Measurements from ENCODE around the gene CNOT11. TPM values are rescaled to one million over a fixed set of nuclear protein-coding genes. Genes with fewer than 3 reads are reported as not detected.
A peak's percentile ranks its signal among the peaks of the same experiment; 100 is the strongest.

The CNOT11 gene
- total and polyA plus RNA-seq, 2 of the 8 experiments (the other 6 are each of a cell fraction or from before 2014, with no cell fraction given) = 41.5 to 54.6 TPM

GRCh38 chr2:101306410-101306809, 53.7 kb downstream of the CNOT11 start:
- Histone ChIP-seq H4K20me1 (replicated peaks in 1 of 2; ENCODE audit: control insufficient read depth in 1 of 2, insufficient read depth in 2 of 2, low read length in 2 of 2) (peaks cover 18% of the 10 kb centered on the region in 2 experiments), H2BK12ac (ENCODE audit: low read depth, low read length) (no peak overlapping the region), H3K18ac (ENCODE audit: extremely low read depth, low read length) (no peak overlapping the region), H3K23me2 (ENCODE audit: low read depth, low read length) (peaks cover 12% of the 10 kb centered on the region; the same call in 1 of the 2 replicates), H2BK15ac (ENCODE audit: low read length) (no peak overlapping the region), H3K4me2 (ENCODE audit: insufficient read depth in 1 of 2, low read depth in 2 of 2, low read length in 2 of 2) (peak overlapping the region; percentile 81 to 98; a peak in 3 of 4 replicates), H3K27me3 (replicated peaks in 1 of 4; ENCODE audit: control insufficient read depth in 3 of 4, extremely low read depth in 1 of 4, insufficient read depth in 3 of 4, low read length in 3 of 4) (peaks cover 0 to 9% (median 0%) of the 10 kb centered on the region in 4 experiments; a peak in 3 of 7 replicates), H3K4me1 (replicated peaks in 1 of 4; ENCODE audit: control insufficient read depth in 3 of 4, insufficient read depth in 4 of 4, low read length in 3 of 4) (peaks cover 3 to 14% (median 5%) of the 10 kb centered on the region in 4 experiments), H3K14ac (ENCODE audit: insufficient read length) (no peak overlapping the region), H3K4ac (replicated peaks; ENCODE audit: insufficient read length, low read depth, low read length) (no peak overlapping the region), H3K79me1 (ENCODE audit: low read depth, low read length) (peaks cover 6% of the 10 kb centered on the region), H4K8ac (ENCODE audit: extremely low read depth, insufficient read depth, low read length) (no peak overlapping the region), H2BK5ac (ENCODE audit: low read depth, low read length) (no peak overlapping the region), H3K4me3 (ENCODE audit: extremely low read depth in 1 of 4, insufficient read depth in 2 of 4, low read depth in 3 of 4, low read length in 4 of 4) (peak overlapping the region in 2 of 4 experiments; percentile 69 to 80; a peak in 3 of 8 replicates), H3K9ac (replicated peaks in 1 of 4; ENCODE audit: extremely low read depth in 1 of 4, low read depth in 3 of 4, low read length in 3 of 4) (no peak overlapping the region), H2AK5ac (ENCODE audit: low read depth, low read length) (no peak overlapping the region), H2AFZ (ENCODE audit: low read length) (no peak overlapping the region), H3K9me3 (ENCODE audit: insufficient read depth in 2 of 2, low read depth in 1 of 2, low read length in 1 of 2) (no peaks in the 10 kb centered on the region), H2BK20ac (ENCODE audit: low read length) (no peak overlapping the region), H3K56ac (replicated peaks; ENCODE audit: insufficient read length, low read depth, low read length) (no peak overlapping the region), H4K91ac (replicated peaks; ENCODE audit: insufficient read length, low read length) (no peak overlapping the region), H3K23ac (ENCODE audit: insufficient read length) (no peak overlapping the region), H2BK120ac (replicated peaks; ENCODE audit: low read depth, low read length) (no peak overlapping the region), H3K36me3 (ENCODE audit: control insufficient read depth in 2 of 4, insufficient read depth in 4 of 4, low read length in 3 of 4) (peaks cover 0 to 5% (median 0%) of the 10 kb centered on the region in 4 experiments; a peak in 1 of 8 replicates), H4K5ac (ENCODE audit: insufficient read length, low read depth, low read length) (no peak overlapping the region), H3K27ac (ENCODE audit: low read depth, low read length) (no peak overlapping the region), H3K79me2 (ENCODE audit: control insufficient read depth in 1 of 2, insufficient read depth in 2 of 2, low read length in 2 of 2) (peaks cover 0 to 65% of the 10 kb centered on the region in 2 experiments; a peak in 2 of 4 replicates)
- CTCF ChIA-PET (ENCODE audit: partially characterized antibody) = no interaction called here
- DNase-seq (ENCODE audit: low read depth in 1 of 2, low spot score in 2 of 2) (no peak), FAIRE-seq (no peak)
- WGBS, 2 experiments (ENCODE audit: extremely low coverage in 1 of 2, insufficient coverage in 1 of 2, insufficient read length in 1 of 2, insufficient replicate concordance in 2 of 2, low coverage in 1 of 2, low lambda C conversion rate in 2 of 2, missing lambda C conversion rate in 1 of 2) = 82% methylated on average over 7 of the region's 7 CpGs; no CpG with 5 or more reads in 1 of the 2 experiments
- POLR2A ChIA-PET (ENCODE audit: partially characterized antibody) = no interaction called here
- no peak for TF ChIP-seq SIX5 (IDR thresholded peaks at IDR 0.05; ENCODE audit: low read depth, low read length)
- TF ChIP-seq TBP (IDR thresholded peaks at IDR 0.05; ENCODE audit: low read depth, low read length) = no peak
- TF ChIP-seq ATF2 (IDR thresholded peaks at IDR 0.05; ENCODE audit: low read length) = no peak
- no peak for TF ChIP-seq BRCA1 (IDR thresholded peaks at IDR 0.05; ENCODE audit: low read depth, low read length)
- no peak for TF ChIP-seq SIRT6 (IDR thresholded peaks at IDR 0.05; ENCODE audit: low read length)
- TF ChIP-seq TEAD4 (IDR thresholded peaks at IDR 0.05; ENCODE audit: low read depth, low read length) = no peak
- TF ChIP-seq HDAC6 (IDR thresholded peaks at IDR 0.05; ENCODE audit: low read depth, low read length) = no peak
- no peak for TF ChIP-seq FOSL1 (IDR thresholded peaks at IDR 0.05; ENCODE audit: insufficient read depth, low read depth, low read length)
- no peak for TF ChIP-seq SAP30 (IDR thresholded peaks at IDR 0.05; ENCODE audit: insufficient read depth, insufficient replicate concordance, low read length)
